Limb (tissue), 2 donors: ENCODE data around the gene POM121L12.

Experiments used
- DNase-seq, 2 donors: peaks; one replicate each; pipeline ENCODE4 v3.0.0-alpha.2; 2016; ENCODE audit errors: extremely low spot score in 2 of 2

Gene POM121L12

DNA sequence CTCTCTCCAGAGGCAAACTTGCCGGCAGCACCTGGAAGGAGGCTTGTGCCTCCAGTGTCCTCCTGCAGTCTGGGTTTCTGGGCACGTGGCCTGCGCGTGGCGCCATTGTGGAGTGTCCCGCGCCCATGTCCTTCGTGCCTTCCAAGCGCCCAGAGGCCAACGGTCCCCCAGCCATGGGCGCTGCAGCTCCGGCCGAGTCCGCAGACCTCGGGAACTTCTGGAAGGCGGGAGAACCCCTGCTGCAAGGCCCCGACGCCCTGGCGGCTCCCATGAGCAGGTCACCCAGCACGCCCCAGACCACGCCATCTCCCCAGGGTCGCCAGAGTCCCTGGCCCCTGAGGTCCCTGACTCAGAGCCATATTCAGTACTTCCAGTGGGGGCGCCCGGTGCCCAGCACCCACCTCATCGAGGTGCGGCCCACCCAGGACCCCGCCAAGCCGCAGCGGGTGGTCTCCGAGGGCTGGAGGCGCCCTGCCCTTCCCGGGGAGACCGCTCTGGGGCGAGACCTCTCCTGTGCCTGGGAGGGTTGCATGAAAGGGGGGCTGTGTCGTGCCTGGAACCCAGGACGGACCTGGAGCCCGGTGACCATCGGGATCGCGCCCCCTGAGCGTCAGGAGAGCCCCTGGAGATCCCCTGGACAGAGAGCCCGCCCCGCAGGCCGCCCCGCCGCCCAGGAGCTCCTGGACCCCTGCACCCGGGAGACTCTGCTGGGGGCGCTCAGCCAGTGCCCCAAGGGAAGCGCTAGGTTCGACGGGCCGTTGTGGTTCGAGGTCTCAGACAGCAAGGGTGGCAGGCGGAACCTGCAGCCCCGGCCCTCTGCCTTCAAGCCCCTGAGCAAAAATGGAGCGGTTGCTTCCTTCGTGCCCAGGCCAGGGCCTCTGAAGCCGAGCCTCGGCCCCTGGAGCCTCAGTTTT, at the start of gene POM121L12:
Gene POM121L12 (plus strand): TSS at position 135 of the 914 bp plus-strand sequence. CDS start 39 bp downstream, at position 174.
- DNase-seq = no peak

- no peak for DNase-seq
Measured at GRCh38 chr7:52992001-52992400, 43.4 kb upstream of the POM121L12 start.

GRCh38 chr7:52992479-52993162, 42.8 kb upstream of the POM121L12 start:
- DNase-seq = no peak

GRCh38 chr7:52995676-52996075, 39.8 kb upstream of the POM121L12 start:
- DNase-seq = no peak

DNA sequence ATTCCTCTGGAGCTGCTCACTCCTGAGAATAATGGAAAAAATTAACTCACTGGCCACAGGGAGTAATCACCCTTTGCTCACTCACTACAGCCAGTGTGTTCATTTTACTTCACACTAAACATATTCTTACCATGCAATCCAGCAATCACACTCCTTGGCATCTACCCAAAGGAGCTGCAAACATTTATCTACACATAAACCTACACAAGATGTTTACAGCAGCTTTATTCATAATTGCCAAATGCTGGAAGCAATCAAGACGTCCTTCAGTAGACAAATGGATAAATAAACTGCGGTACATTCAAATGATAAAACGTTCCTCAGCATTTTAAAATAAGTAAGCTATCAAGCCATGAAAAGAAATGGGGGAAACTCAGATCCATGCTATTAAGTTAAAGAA, 34.2 kb upstream of the POM121L12 start:
- no peak for DNase-seq

GRCh38 chr7:53002389-53002788, 33.0 kb upstream of the POM121L12 start:
- DNase-seq = no peak

DNA sequence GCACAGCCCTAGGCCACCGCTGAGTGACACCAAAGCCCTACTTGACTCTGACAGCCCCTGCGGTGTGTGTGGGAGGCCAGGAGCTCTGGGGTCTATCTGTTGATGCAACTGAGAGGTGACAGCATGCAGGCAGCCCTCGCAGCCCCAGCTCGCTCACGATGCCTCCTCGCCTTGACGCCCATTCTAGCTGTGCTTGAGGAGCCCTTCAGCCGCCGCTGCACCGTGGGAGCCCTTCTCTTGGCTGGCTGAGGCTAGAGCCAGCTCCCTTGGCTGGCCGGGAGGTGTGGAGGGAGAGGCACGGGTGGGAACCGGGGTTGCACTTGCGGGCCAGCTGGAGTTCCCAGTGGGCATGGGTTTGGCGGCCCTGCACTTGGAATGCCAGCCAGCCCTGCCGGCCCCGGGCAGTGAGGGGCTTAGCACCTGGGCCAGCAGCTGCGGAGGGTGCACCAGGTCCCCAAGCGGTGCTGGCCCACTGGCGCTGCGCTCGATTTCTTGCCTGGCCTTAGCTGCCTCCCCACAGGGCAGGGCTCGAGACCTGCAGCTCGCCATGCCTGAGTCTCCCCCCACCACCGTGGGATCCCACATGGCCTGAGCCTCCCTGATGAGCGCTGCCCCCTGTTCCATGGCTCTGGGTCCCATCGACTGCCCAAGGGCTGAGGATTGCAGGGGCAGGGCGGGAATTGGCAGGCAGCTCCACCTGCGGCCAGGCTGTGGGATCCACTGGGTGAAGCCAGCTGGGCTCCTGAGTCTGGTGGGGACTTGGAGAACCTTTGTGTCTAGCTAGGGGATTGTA, 31.6 kb upstream of the POM121L12 start:
- no peak for DNase-seq

- DNase-seq = no peak
Measured at GRCh38 chr7:53013925-53014324, 21.5 kb upstream of the POM121L12 start.

DNA sequence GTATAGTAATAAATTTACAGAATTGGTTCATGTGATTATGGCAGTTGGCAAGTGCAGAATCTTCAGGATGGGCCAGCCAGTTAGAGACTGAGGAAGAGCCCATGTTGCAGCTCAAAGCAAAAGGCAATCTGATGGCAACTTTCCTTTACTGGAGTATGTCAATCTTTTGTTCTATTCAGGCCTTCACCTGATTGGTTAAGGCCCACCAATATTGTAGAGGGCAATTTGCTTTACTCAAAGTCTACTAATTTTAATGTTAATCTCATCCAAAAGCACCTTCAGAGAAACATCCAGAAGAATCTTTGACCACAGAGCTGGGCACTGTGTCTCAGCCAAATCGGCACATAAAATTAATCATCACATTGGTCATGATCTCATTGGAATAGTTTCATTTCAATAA, 20.0 kb upstream of the POM121L12 start:
- no peak for DNase-seq

DNA sequence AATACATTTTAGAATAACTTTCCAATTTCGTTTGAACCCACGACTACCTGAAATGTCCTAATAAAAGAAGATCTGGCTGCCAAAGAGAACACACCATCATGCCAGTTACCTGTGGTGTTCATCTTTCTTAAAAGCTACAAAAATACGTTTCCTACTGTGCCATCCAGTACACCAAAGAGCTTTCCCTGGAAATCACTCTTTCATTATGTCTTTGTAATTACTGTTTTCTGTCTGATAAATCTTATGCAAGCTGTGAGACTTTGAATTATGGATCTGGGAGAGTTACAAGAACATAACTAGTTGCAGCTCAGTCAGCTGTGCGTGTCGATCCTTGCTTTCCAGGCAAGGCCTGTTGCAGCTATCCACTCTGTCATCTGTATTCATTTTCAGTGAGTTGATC, 12.5 kb upstream of the POM121L12 start:
- DNase-seq = no peak

DNA sequence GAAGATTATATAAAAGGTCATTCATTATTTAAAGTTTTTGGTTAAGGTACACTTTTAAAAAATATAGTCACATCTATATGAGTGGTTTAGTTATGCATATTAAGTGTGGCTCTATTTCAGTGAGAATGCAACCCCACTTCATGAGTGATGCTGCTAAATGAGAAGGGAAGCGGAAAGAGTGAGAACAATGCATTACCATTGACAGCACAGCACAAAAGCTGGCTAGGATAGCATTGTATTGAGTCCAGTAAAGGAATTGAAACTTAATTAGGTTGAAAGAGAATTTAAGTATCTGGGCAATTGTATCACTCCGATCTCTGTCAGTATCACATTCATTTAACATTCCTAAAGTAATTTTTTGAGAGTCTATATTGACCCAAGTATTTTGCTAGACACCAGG, 13.2 kb downstream of the POM121L12 start:
- no peak for DNase-seq

DNA sequence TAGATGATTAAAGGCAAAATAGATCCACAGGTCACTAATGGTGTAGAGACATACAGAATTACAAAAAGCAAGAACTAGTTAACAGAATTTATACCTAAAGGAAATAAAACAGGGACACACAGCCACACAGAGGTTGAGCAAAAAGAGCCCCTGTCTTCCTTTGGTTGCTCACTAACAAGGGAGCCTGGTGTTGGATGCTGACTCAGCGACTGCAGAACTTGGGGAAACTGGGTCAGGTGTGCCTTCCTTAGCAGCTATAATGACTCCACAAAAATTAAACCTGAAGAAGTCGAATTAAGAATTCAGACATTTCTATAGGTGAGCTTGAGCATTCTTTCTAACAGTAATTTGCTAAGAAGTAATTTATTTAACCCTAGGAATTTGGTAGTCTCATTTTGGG, 15.0 kb downstream of the POM121L12 start:
- no peak for DNase-seq

DNA sequence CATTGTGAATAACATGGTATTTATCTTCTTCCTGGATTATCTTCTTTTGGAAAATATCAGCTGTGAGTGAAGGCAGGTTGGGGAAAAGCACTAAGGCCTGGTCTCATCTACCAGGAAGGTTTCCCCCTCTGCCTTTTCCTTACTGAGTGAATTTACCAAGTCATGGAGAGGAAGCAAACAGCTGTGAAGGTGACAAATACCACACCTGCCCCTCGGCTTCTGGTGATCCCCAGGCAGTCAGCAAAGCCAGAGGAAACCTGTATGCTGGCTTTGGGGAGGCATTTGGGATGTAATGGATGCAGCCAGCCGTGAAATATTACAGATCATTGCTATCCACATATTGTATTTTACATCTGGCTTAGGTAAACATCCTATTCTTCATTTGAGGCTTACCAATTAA, 24.2 kb downstream of the POM121L12 start:
- no peak for DNase-seq

DNA sequence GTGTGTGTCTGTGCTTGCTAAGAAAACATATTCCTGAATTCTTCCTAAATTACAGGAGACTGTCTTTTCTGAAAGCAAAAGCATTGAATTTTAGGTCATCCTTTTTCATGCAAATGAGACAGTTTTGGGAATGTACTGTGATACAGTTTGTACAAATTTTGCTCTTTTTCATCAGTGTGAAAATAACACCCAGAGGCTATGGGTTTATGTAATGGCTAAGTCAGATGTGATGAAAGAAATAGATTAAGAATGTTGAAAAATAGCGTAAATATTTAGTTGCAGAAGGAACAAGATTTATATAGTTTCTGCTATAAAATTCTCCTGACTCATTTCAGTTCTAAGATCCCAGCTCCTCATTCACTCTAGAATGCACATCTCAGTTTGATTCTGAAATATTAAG, 24.6 kb downstream of the POM121L12 start:
- DNase-seq = no peak

GRCh38 chr7:53062796-53063195, 27.4 kb downstream of the POM121L12 start:
- DNase-seq = no peak

GRCh38 chr7:53068673-53069072, 33.2 kb downstream of the POM121L12 start:
- no peak for DNase-seq

GRCh38 chr7:53070883-53071282, 35.5 kb downstream of the POM121L12 start:
- no peak for DNase-seq
